IPS-15b (cell line): Measurements from ENCODE around the gene PRDX3.
"Not testable (repeated sequence)": the region's sequence is repeated elsewhere in the genome, so short reads cannot be mapped to it uniquely, and the experiment has no call there.

Experiments
- H3K27me3 ChIP-seq: one replicate; pipeline ENCODE4 v1.6.1; 2013; ENCODE audit warnings: low read length; ENCODE audit not compliant: control insufficient read depth, insufficient read depth
- H3K36me3 ChIP-seq: one replicate; pipeline ENCODE4 v1.6.1; 2013; ENCODE audit warnings: low read length; ENCODE audit not compliant: control insufficient read depth, insufficient read depth
- H3K4me1 ChIP-seq: one replicate; pipeline ENCODE4 v1.6.1; 2013; ENCODE audit warnings: mild to moderate bottlenecking, low read length; ENCODE audit not compliant: control insufficient read depth, insufficient read depth
- H3K4me3 ChIP-seq: one replicate; pipeline ENCODE4 v1.5.1; 2013; ENCODE audit warnings: low read depth, low read length
- H3K9ac ChIP-seq: one replicate; pipeline ENCODE4 v1.6.1; 2013; ENCODE audit warnings: low read depth, mild to moderate bottlenecking, low read length
- H3K9me3 ChIP-seq: one replicate; pipeline ENCODE4 v1.6.1; 2013; ENCODE audit warnings: mild to moderate bottlenecking, low read length; ENCODE audit not compliant: control insufficient read depth, insufficient read depth

PRDX3 gene

DNA sequence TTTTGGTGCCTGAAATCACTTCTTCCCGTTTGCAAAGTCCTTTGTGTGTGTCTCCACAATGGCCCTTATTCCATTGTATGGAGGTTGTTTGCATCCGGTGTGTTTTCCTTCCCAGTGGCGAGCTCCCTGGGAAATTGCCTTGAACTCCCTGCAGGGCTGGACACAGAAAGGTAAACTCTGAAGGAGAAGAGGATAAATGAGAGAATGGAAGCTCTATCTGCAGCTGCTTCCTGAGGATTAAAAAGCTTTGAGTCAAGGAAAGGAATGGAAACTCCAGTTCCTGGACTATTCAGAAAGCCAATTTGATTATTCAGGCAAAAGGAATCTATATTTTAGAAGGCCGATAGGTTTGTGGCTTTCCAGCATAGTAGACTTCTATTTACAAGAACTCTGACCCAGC lies 24.4 kb upstream of the PRDX3 start:
- H3K9me3 ChIP-seq = no peaks in the 10 kb centered on the region
- H3K27me3 ChIP-seq = peaks cover 6% of the 10 kb centered on the region
- no peak overlapping the region for H3K9ac ChIP-seq
- peaks cover 2% of the 10 kb centered on the region for H3K4me1 ChIP-seq
- no peak overlapping the region for H3K4me3 ChIP-seq
- no peaks in the 10 kb centered on the region for H3K36me3 ChIP-seq

DNA sequence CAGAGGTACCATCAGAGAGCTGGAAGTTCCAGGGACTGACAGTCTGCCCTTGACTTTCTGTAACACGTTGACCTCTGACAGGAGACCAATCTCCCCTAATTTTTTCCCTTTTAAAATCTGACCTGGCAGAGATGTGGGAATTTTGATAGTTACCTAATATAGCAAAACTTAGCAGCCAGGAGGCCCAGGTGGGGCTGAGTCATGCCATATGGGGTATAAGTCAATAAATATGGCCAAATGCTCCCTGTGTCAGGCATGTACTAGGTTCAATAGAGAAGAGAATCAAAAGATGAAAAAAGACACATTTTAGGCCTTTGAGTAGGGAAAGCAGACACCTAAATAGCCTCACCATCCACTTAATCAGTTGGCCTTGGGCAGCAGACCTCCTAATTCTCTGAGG lies 22.6 kb upstream of the PRDX3 start:
- Histone ChIP-seq H3K36me3 (no peaks in the 10 kb centered on the region), H3K4me3 (no peak overlapping the region), H3K27me3 (peaks cover 3% of the 10 kb centered on the region), H3K4me1 (peaks cover 2% of the 10 kb centered on the region), H3K9me3 (no peaks in the 10 kb centered on the region), H3K9ac (no peak overlapping the region)

DNA sequence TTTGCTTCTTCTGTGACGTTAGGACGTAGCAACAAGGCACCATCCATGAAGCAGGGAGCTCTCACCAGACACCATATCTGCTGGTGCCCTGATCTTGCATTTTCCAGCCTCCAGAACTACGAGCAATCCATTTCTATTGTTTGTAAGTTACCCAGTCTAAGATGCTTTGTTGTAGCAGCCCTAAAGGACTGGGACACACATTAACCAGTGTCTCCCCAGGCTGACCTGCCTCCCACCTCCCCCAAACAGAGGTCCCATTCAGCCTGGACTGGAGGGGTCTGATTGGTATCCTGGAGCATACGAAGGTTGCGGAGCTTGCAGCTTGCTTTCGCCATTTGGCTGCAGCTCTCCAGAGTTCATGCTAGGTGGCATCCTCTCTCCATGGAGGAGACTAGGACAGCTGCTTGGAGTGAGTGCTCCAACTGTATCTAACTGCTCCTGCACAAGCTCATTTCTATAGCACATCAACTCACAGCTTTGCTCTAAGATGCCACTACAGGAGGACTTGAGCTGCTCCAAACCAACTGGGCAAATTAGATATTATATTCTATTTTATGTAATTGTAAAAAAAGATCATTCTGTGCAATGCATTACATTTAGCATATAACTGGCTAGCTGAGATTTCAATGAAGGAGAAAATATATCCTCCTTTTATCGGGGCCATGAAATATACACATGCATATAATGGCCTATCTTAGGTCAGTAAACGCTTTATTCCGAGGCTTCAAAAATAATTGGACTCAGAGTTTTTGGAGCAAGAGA lies 20.8 kb upstream of the PRDX3 start:
- Histone ChIP-seq H3K4me3 (no peak overlapping the region), H3K4me1 (peaks cover 2% of the 10 kb centered on the region), H3K9me3 (no peaks in the 10 kb centered on the region), H3K36me3 (no peaks in the 10 kb centered on the region), H3K27me3 (peaks cover 3% of the 10 kb centered on the region), H3K9ac (no peak overlapping the region)

DNA sequence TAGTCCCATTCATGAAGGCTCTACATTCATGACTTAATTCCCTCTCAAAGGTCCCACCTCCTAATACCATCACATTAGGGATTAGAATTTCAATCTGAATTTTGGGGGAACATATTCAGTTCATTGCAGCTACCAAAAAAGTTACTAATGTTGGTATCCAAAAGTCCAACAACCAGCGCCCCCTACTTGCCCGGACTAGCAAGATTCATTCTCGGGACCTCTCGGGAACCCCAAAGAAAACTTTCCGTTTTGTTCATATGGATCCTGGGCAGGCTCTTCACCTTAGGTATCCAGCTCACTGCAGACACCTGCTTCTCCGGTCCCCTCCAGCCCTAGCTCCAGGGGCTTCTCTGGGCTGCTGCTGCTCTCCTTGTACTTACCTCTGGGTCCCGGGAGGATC lies 19.8 kb upstream of the PRDX3 start:
- H3K4me3 ChIP-seq = no peak overlapping the region
- no peaks in the 10 kb centered on the region for H3K9me3 ChIP-seq
- no peak overlapping the region for H3K9ac ChIP-seq
- H3K36me3 ChIP-seq = no peaks in the 10 kb centered on the region
- peaks cover 2% of the 10 kb centered on the region for H3K4me1 ChIP-seq
- H3K27me3 ChIP-seq = peaks cover 3% of the 10 kb centered on the region

DNA sequence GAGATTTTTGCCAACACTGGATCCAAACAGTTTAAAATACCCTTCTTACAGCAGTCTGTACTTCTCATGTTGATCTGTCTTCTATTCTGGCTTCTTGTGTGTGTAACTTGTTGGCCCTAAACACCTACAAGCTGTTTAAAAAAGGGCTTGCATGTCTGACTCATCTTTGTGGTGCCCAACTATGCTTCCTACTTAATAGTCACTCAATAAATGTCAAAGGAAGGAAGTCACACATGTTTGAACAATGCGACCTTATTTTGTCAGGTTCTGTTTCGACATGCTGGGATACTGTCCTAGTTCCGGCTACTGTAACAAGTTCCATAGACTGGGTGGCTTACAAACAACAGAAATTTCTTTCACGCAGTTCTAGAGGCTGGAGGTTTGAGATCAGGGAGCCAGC lies 19.3 kb upstream of the PRDX3 start:
- Histone ChIP-seq H3K27me3 (peaks cover 3% of the 10 kb centered on the region), H3K36me3 (no peaks in the 10 kb centered on the region), H3K4me3 (no peak overlapping the region), H3K9me3 (no peaks in the 10 kb centered on the region), H3K4me1 (peaks cover 2% of the 10 kb centered on the region), H3K9ac (no peak overlapping the region)

DNA sequence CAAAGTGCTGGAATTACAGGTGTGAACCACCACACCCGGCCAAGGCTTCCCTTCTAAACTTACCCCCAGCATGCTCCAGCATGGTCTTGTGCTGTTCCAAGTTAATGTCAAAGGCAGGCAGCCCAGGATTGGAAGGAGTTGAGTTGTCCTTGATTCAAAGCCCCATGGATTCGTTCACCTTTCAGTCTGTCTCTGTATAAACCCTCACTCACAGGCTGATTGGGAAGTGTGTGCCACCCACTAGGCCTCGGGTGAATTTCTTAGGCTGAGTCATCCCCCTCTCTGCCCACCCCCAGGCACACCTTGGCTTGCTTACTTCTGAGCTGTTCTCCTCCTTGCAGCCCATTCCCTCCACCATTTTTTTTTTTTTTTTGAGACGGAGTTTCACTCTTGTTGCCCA lies 13.3 kb upstream of the PRDX3 start:
- H3K4me3 ChIP-seq = no peak overlapping the region
- no peak overlapping the region for H3K9ac ChIP-seq
- no peaks in the 10 kb centered on the region for H3K36me3 ChIP-seq
- no peaks in the 10 kb centered on the region for H3K4me1 ChIP-seq
- H3K9me3 ChIP-seq = no peaks in the 10 kb centered on the region
- H3K27me3 ChIP-seq = no peaks in the 10 kb centered on the region

DNA sequence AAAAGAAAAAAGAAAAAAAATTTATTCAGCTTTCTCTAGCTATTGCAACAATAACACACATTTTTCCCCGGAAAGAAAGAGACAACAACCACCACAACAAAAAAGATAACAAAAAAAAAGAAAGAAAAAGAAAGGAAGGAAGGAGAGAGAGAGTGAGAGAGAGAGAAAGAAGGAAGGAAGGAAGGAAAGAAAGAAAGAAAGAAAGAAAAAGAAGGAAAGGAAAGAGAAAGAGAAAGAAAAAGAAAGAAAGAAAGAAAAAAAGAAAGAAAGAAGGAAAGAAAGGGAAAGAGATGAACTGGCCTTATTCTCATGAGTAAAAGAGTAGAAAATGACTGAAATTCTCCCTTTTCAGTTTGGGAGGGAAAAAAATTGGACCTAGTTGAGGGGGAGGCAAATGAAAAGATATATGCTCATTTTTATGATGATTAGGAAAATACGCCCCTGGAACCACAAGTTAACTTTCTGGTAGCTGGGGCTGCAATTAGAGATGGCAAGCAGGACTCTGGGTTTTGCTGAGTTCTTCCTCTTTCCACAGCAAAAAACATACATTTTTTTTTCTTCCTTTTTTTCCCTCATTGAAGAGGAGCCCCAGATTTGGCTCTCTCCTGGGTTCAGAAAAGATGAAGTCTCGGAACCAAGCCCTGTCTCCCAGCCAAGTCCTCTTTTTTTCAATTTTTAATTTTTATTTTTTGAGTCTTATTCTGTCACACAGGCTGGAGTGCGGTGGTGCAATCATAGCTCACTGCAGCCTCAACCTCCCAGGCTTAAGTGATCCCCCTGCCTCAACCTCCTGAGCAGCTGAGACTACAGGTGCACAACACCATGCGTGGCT lies 12.6 kb upstream of the PRDX3 start:
- Histone ChIP-seq H3K36me3 (no peaks in the 10 kb centered on the region), H3K27me3 (no peaks in the 10 kb centered on the region), H3K9ac (no peak overlapping the region), H3K4me3 (no peak overlapping the region), H3K4me1 (no peaks in the 10 kb centered on the region), H3K9me3 (no peaks in the 10 kb centered on the region)

DNA sequence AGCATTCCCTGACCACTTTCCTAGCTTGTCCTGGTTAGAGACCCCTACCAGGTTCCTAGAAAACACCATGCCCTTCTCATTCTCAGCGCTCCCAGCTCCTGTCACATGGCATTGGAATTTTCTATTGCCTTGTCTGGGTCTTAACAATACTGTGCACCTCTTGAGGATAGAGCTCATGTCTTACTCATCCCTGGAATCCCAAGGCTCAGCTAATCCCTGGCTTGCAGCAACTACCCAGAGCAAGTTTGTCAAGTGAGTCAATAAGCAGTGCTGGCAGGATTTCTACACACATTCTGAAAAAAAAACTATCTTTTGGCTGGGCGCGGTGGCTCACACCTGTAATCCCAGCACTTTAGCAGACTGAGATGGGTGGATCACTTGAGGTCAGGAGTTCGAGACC lies 11.7 kb upstream of the PRDX3 start:
- no peaks in the 10 kb centered on the region for H3K36me3 ChIP-seq
- no peak overlapping the region for H3K9ac ChIP-seq
- no peaks in the 10 kb centered on the region for H3K4me1 ChIP-seq
- H3K9me3 ChIP-seq = no peaks in the 10 kb centered on the region
- H3K4me3 ChIP-seq = no peak overlapping the region
- no peaks in the 10 kb centered on the region for H3K27me3 ChIP-seq

DNA sequence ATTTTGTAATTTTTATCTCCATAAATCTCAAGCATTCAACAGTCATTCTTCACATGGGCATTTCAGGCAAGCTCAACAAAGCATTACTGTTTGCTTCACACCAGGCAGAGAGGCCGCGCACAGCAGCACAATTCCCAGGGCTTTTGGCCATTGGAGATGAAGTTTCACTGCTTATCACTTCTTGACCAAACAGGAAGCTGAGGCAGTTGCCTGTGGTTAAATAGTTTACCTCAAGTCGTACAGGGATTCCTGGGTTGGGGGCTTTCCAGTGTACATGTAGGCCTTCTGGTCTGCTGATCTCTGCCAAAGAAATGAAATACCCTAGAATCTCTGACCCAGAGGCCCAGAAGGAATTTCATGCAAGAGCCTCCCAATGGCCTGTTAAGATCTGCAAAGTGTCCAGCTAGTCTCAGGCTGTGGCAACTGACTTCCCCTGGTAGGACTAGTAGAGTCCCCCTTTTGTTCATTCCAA lies 11.2 kb upstream of the PRDX3 start:
- no peaks in the 10 kb centered on the region for H3K4me1 ChIP-seq
- no peaks in the 10 kb centered on the region for H3K27me3 ChIP-seq
- no peak overlapping the region for H3K4me3 ChIP-seq
- no peak overlapping the region for H3K9ac ChIP-seq
- no peaks in the 10 kb centered on the region for H3K9me3 ChIP-seq
- H3K36me3 ChIP-seq = no peaks in the 10 kb centered on the region

DNA sequence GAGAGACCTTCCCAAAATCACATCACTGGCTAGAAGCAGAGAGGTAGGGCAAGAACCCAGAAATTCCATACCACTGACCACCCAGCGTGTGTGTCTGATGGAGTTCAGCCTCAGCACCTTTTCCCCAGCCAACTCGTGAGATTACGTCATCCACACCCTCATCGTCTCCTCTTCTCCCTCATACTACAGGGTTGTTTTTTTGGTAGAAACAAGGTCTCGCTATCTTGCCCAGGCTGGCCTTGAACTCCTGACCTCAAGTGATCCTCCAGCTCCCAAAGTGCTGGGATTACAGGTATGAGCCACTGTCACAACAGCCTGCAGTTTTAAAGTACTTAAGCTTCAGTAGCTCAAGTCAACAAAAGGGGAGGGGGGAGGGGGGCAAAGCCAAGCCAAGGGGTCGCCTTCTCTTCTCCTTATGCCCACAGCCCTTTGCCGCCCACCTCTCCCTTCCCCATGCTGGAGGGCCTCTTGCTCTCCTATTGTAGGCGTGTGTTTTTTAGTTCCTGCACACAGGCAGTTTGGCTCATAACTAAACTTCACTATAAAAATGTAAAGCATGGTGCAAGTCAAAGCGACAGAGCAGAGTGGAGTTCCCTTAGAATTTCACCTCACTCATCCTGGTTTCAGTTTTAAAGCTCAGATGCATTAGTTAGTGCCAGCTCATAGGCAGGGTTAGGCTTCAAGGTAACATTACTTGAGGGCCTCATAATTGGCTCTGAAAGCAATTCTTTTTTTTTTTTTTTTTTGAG lies 5.2 kb upstream of the PRDX3 start:
- H3K9me3 ChIP-seq = no peaks in the 10 kb centered on the region
- H3K4me1 ChIP-seq = peaks cover 4% of the 10 kb centered on the region
- H3K9ac ChIP-seq = no peak overlapping the region
- no peaks in the 10 kb centered on the region for H3K36me3 ChIP-seq
- H3K4me3 ChIP-seq = no peak overlapping the region
- H3K27me3 ChIP-seq = no peaks in the 10 kb centered on the region

DNA sequence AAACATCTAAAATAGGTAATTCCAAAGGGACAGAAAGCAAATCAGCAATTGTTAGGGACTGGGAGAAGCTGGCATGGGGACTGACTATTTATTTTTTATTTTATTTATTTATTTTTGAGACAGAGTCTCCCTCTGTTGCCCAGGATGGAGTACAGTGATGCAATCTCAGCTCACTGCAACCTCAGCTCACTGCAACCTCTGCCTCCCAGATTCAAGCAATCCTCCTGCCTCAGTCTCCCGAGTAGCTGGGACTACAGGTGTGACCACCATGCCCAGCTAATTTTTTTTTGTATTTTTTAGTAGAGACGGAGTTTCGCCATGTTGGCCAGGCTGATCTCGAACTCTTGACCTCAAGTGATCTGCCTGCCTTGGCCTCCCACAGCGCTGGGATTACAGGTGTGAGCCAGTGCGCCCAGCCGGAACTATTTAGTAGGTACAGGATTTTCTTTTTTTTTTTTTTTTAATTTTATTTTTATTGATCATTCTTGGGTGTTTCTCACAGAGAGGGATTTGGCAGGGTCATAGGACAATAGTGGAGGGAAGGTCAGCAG lies 2.3 kb upstream of the PRDX3 start:
- H3K27me3 ChIP-seq, H3K4me1 ChIP-seq, H3K4me3 ChIP-seq, H3K9me3 ChIP-seq, H3K9ac ChIP-seq: not testable (repeated sequence)
- H3K36me3 ChIP-seq = peaks cover 10% of the 10 kb centered on the region
